OCI-LY1 (cell line): ENCODE data around the gene CARS2.

Experiments used
- EZH2 ChIP-seq: fragments of 200-600 bp; sonication (generic), shearing (Covaris generic); IDR thresholded peaks from 2 replicates; pipeline ENCODE4 v1.8.0; 2017; ENCODE audit warnings: borderline replicate concordance, mixed run types, mild to moderate bottlenecking, antibody characterized with exemption, low read length, moderate library complexity, mixed read lengths
- TF ChIP-seq, protein P1 (sequence below): fragments of 200-600 bp; sonication (generic), shearing (Covaris generic); IDR thresholded peaks from 2 replicates; pipeline ENCODE4 v1.5.1; 2017; ENCODE audit warnings: mild to moderate bottlenecking, antibody characterized with exemption, low read length, moderate library complexity, mixed read lengths

DNA sequence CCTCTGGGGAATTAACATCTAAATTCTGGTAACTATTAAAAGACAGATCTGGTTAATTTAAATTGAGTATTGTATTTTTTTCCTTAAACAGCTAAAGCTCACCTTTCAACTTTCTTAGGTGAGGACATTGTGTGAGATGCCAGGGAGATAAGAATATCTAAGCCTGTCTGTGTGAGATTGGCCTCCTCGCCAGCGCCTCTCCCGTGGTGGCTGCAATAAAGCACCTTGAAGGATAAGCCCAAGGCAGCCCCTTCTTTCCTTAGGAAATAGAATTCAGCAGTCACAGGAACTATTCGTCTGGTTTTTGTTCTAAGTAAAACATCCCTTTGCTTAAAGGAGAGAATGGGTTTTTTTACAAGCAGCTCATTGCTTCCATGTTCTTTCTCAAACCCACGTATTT lies 66.0 kb downstream of the CARS2 start:
- TF ChIP-seq, protein P1, sequence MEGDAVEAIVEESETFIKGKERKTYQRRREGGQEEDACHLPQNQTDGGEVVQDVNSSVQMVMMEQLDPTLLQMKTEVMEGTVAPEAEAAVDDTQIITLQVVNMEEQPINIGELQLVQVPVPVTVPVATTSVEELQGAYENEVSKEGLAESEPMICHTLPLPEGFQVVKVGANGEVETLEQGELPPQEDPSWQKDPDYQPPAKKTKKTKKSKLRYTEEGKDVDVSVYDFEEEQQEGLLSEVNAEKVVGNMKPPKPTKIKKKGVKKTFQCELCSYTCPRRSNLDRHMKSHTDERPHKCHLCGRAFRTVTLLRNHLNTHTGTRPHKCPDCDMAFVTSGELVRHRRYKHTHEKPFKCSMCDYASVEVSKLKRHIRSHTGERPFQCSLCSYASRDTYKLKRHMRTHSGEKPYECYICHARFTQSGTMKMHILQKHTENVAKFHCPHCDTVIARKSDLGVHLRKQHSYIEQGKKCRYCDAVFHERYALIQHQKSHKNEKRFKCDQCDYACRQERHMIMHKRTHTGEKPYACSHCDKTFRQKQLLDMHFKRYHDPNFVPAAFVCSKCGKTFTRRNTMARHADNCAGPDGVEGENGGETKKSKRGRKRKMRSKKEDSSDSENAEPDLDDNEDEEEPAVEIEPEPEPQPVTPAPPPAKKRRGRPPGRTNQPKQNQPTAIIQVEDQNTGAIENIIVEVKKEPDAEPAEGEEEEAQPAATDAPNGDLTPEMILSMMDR, result no peak
- TF ChIP-seq EZH2, result no peak
